Measurements from ENCODE around the gene MYRIP.

The MYRIP gene

DNA sequence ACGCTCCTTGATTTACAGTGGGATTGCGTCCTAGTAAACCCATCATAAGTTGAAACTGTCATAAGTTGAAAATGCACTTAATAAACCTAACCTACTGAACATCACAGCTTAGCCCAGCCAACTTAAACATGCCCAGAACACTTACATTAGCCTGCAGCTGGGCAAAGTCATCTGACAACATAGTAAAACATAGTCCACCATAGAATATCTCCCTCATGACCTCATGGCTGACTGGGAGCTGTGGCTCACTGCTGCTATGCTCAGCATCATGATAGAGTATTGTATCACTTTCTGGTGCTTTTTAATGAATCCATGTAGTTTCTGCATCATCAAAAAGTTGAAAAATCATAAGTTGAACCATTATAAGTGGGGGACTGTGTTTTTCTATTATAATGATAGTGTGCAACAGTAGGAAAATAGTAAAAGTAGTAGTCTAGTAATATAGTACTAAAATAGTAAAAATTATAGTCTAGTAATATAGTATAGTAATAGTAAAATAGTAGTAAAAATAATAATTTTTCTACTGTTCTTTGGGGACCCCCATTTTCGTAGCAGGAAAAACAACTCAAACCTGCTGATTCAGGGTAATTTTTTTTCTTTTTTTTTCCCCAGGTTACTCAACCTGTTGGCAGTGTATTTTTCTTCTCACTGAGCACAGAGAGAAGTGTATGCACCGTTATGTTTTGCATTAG is 233.5 kb downstream of the MYRIP start:
- no peak for DNase-seq (ENCODE audit: extremely low spot score)
- TF ChIP-seq BHLHE40 (IDR thresholded peaks at IDR 0.05; ENCODE audit: borderline replicate concordance) (no peak), CTBP1 (IDR thresholded peaks at IDR 0.05; ENCODE audit: borderline replicate concordance) (no peak), FOXM1 (IDR thresholded peaks at IDR 0.05; ENCODE audit: borderline replicate concordance) (no peak), FOXA1 (IDR thresholded peaks at IDR 0.05) (no peak), SUZ12 (IDR thresholded peaks at IDR 0.05) (no peak), TARDBP (IDR thresholded peaks at IDR 0.05) (no peak), SP1 (IDR thresholded peaks at IDR 0.05) (no peak), L3MBTL2 (conservative IDR thresholded peaks at IDR 0.05) (no peak), LEF1 (IDR thresholded peaks at IDR 0.05; ENCODE audit: borderline replicate concordance) (no peak), ZNF384 (IDR thresholded peaks at IDR 0.05) (no peak), FOXK2 (IDR thresholded peaks at IDR 0.05) (no peak), ARNT (IDR thresholded peaks at IDR 0.05) (no peak), ELF4 (IDR thresholded peaks at IDR 0.05) (no peak), NFRKB (IDR thresholded peaks at IDR 0.05) (no peak), HDGF (IDR thresholded peaks at IDR 0.05; ENCODE audit: borderline replicate concordance) (no peak)
- TF ChIP-seq, protein P1, sequence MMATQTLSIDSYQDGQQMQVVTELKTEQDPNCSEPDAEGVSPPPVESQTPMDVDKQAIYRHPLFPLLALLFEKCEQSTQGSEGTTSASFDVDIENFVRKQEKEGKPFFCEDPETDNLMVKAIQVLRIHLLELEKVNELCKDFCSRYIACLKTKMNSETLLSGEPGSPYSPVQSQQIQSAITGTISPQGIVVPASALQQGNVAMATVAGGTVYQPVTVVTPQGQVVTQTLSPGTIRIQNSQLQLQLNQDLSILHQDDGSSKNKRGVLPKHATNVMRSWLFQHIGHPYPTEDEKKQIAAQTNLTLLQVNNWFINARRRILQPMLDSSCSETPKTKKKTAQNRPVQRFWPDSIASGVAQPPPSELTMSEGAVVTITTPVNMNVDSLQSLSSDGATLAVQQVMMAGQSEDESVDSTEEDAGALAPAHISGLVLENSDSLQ (IDR thresholded peaks at IDR 0.05) = no peak
- POLR2A ChIA-PET = no interaction called here
- CTCF ChIA-PET = no interaction called here

DNA sequence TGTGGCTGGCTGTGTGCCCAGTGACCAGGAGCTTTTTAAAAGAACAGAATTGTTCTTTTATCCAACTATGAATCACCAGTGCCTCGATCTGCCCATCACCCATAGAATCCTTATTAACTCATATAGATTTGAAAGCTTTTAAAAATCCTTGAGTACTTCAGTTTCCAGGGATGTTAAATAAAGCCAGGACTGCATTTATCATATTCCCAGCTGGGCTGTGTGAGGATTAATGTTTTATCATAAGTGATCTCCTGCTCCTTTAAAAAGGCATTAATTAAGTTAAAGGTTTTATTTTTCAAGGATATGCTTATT is 234.0 kb downstream of the MYRIP start:
- no peak for TF ChIP-seq BHLHE40 (IDR thresholded peaks at IDR 0.05; ENCODE audit: borderline replicate concordance)
- POLR2A ChIA-PET = no interaction called here

DNA sequence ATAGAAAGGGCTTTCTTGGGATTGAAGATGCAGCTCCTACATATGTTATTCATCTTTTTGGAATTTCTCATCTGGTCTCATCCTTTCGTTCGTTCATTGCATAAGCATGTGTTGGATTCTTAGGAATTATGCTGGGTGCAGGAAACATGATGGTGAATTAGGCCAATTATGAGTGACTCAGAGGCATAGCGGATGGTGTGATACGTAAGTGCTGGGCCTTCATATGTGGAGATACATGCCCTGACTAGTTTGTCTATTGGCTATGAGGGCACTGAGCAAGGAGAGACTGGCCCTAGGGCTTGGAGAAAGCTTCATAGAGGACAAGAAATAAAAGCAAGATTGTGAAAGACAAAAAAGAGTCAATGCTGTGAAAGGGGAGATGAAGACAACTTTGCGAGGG is 235.1 kb downstream of the MYRIP start:
- TF ChIP-seq BHLHE40 (IDR thresholded peaks at IDR 0.05; ENCODE audit: borderline replicate concordance) = no peak
- TF ChIP-seq CTBP1 (IDR thresholded peaks at IDR 0.05; ENCODE audit: borderline replicate concordance) = no peak
- no peak for TF ChIP-seq LEF1 (IDR thresholded peaks at IDR 0.05; ENCODE audit: borderline replicate concordance)
- no peak for TF ChIP-seq FOXK2 (IDR thresholded peaks at IDR 0.05)
- TF ChIP-seq ELF4 (IDR thresholded peaks at IDR 0.05) = no peak
- no peak for TF ChIP-seq SP1 (IDR thresholded peaks at IDR 0.05)
- TF ChIP-seq HDGF (IDR thresholded peaks at IDR 0.05; ENCODE audit: borderline replicate concordance) = no peak
- no peak for TF ChIP-seq TARDBP (IDR thresholded peaks at IDR 0.05)
- no peak for TF ChIP-seq FOXA1 (IDR thresholded peaks at IDR 0.05)
- CTCF ChIA-PET = no interaction called here
- DNase-seq (ENCODE audit: extremely low spot score) = no peak
- POLR2A ChIA-PET = no interaction called here

More for the DNA sequence above, 234.0 kb downstream of the MYRIP start:
- no peak for DNase-seq (ENCODE audit: extremely low spot score)
- CTCF ChIA-PET = no interaction called here

DNA sequence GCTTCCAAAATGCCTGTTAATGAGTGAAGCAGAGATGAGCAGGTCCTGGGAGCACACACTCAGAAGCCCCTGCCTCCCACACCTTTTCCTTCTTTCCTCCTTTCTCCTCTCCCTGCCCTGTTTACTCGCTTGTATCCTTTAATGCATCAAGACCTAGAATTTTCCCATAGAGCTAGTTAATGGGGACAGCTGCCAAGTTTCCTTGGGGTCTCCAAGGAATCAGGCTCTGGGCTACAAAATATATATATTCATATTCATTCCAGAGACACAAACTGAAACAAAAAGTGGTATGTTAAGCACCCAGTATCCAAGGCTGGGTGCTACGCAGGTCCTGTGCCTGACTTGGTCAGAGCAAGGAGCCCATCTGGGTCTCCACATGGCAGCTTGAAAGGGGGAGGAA is 235.6 kb downstream of the MYRIP start:
- ChIA-PET CTCF (no interaction called here), POLR2A (no interaction called here)
- no peak for DNase-seq (ENCODE audit: extremely low spot score)
- no peak for TF ChIP-seq ARNT (IDR thresholded peaks at IDR 0.05)
- TF ChIP-seq CTBP1 (IDR thresholded peaks at IDR 0.05; ENCODE audit: borderline replicate concordance) = no peak
- no peak for TF ChIP-seq ZNF384 (IDR thresholded peaks at IDR 0.05)
- TF ChIP-seq LEF1 (IDR thresholded peaks at IDR 0.05; ENCODE audit: borderline replicate concordance) = no peak
- TF ChIP-seq SP1 (IDR thresholded peaks at IDR 0.05) = no peak
- TF ChIP-seq FOXK2 (IDR thresholded peaks at IDR 0.05) = no peak

DNA sequence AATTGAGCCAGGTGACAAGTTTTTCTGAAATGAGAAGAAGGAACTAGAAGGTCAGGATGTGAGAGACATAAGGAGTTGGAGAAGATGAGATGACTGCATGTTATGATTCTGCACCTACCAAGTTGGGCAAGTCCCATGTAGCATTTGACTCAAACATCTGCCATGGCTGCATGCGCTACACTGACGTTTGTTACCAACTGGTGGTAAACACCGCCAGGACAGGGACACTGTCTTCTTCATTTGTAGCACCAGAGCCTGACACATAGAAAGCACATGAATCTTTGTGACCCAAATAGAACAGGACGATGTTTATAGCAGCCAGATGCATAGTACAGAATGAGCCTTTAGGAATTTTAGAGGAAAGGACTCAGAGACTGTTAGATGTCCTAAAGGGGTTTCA is 236.7 kb downstream of the MYRIP start:
- no peak for DNase-seq (ENCODE audit: extremely low spot score)
- ChIA-PET POLR2A (no interaction called here), CTCF (no interaction called here)
- TF ChIP-seq TARDBP (IDR thresholded peaks at IDR 0.05) = no peak
- TF ChIP-seq ZNF384 (IDR thresholded peaks at IDR 0.05) = no peak
- no peak for TF ChIP-seq FOXK2 (IDR thresholded peaks at IDR 0.05)
- no peak for TF ChIP-seq SUZ12 (IDR thresholded peaks at IDR 0.05)
- no peak for TF ChIP-seq ARNT (IDR thresholded peaks at IDR 0.05)
- no peak for TF ChIP-seq CTBP1 (IDR thresholded peaks at IDR 0.05; ENCODE audit: borderline replicate concordance)
- no peak for TF ChIP-seq FOXA1 (IDR thresholded peaks at IDR 0.05)
- TF ChIP-seq, protein P1 (IDR thresholded peaks at IDR 0.05) = no peak
- no peak for TF ChIP-seq L3MBTL2 (conservative IDR thresholded peaks at IDR 0.05)
- TF ChIP-seq BHLHE40 (IDR thresholded peaks at IDR 0.05; ENCODE audit: borderline replicate concordance) = no peak
- TF ChIP-seq NFRKB (IDR thresholded peaks at IDR 0.05) = no peak
- TF ChIP-seq FOXM1 (IDR thresholded peaks at IDR 0.05; ENCODE audit: borderline replicate concordance) = no peak

DNA sequence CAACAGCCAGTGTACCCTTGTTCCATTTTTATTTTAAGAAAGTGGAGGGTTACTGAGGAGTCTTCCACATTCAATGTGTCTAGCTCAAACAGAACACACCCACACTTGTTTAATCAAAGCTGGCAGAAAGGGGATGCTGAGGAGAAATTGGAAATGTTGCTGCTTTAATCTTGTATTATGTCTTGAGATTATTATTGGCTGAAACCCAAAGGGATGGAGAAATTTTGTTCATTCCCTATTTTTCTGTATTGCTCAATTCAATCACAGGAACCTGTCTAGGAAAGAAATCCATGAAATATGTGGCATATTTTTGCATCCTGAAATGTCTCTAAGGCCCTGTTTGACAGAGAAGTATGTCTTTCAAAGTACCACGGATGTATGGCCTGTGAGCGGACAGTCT is 238.0 kb downstream of the MYRIP start:
- ChIA-PET CTCF (no interaction called here), POLR2A (no interaction called here)
- no peak for TF ChIP-seq TARDBP (IDR thresholded peaks at IDR 0.05)
- TF ChIP-seq HDGF (IDR thresholded peaks at IDR 0.05; ENCODE audit: borderline replicate concordance) = no peak
- TF ChIP-seq FOXM1 (IDR thresholded peaks at IDR 0.05; ENCODE audit: borderline replicate concordance) = no peak
- TF ChIP-seq FOXA1 (IDR thresholded peaks at IDR 0.05) = no peak
- no peak for TF ChIP-seq BHLHE40 (IDR thresholded peaks at IDR 0.05; ENCODE audit: borderline replicate concordance)
- no peak for TF ChIP-seq FOXK2 (IDR thresholded peaks at IDR 0.05)
- TF ChIP-seq L3MBTL2 (conservative IDR thresholded peaks at IDR 0.05) = no peak
- no peak for TF ChIP-seq SP1 (IDR thresholded peaks at IDR 0.05)
- TF ChIP-seq SUZ12 (IDR thresholded peaks at IDR 0.05) = no peak
- TF ChIP-seq NFRKB (IDR thresholded peaks at IDR 0.05) = no peak
- TF ChIP-seq LEF1 (IDR thresholded peaks at IDR 0.05; ENCODE audit: borderline replicate concordance) = no peak
- TF ChIP-seq ARNT (IDR thresholded peaks at IDR 0.05) = no peak
- no peak for TF ChIP-seq CTBP1 (IDR thresholded peaks at IDR 0.05; ENCODE audit: borderline replicate concordance)
- TF ChIP-seq ZNF384 (IDR thresholded peaks at IDR 0.05) = no peak
- TF ChIP-seq ELF4 (IDR thresholded peaks at IDR 0.05) = no peak
- TF ChIP-seq, protein P1 (IDR thresholded peaks at IDR 0.05) = no peak
- DNase-seq (ENCODE audit: extremely low spot score) = no peak
